Measurements from ENCODE around the gene TOX2. TPM values are rescaled to one million over a fixed set of nuclear protein-coding genes. Genes with fewer than 3 reads are reported as not detected.

TOX2 gene
- total RNA-seq, 1 donor from 2014 or later: 0.41 TPM

GRCh38 chr20:43915211-43916072 lies 790 bp downstream of the TOX2 start:
- DNase-seq (ENCODE audit: low spot score in 2 of 2) (peak; percentile 33 to 37), FAIRE-seq (no peak)

- FAIRE-seq: no peak
- peak in 1 of 2 donors; percentile 36 for DNase-seq (ENCODE audit: low spot score in 2 of 2)
These were observed 1.6 kb downstream of the TOX2 start for GRCh38 chr20:43916073-43916880.

- FAIRE-seq: no peak
- DNase-seq (ENCODE audit: low spot score in 2 of 2): no peak
These were observed 2.3 kb downstream of the TOX2 start for GRCh38 chr20:43916881-43917371.

- FAIRE-seq: no peak
- no peak for DNase-seq (ENCODE audit: low spot score in 2 of 2)
These were observed 2.7 kb downstream of the TOX2 start for GRCh38 chr20:43917380-43917779.

GRCh38 chr20:43919686-43920403 lies 5.2 kb downstream of the TOX2 start:
- FAIRE-seq (no peak), DNase-seq (ENCODE audit: low spot score in 2 of 2) (no peak)

GRCh38 chr20:43920797-43921196 lies 6.1 kb downstream of the TOX2 start:
- DNase-seq (ENCODE audit: low spot score in 2 of 2) (no peak), FAIRE-seq (no peak)

- FAIRE-seq: no peak
- no peak for DNase-seq (ENCODE audit: low spot score in 2 of 2)
These were observed 6.7 kb downstream of the TOX2 start for GRCh38 chr20:43921227-43921780.

- DNase-seq (ENCODE audit: low spot score in 2 of 2) (no peak), FAIRE-seq (no peak)
These were observed 8.0 kb downstream of the TOX2 start for GRCh38 chr20:43922614-43923013.

GRCh38 chr20:43923322-43923721 lies 8.7 kb downstream of the TOX2 start:
- FAIRE-seq (no peak), DNase-seq (ENCODE audit: low spot score in 2 of 2) (no peak)

GRCh38 chr20:43923917-43924316 lies 9.3 kb downstream of the TOX2 start:
- FAIRE-seq (no peak), DNase-seq (ENCODE audit: low spot score in 2 of 2) (no peak)

GRCh38 chr20:43925215-43925614 lies 10.6 kb downstream of the TOX2 start:
- DNase-seq (ENCODE audit: low spot score in 2 of 2) (no peak), FAIRE-seq (no peak)

GRCh38 chr20:43925801-43926200 lies 11.1 kb downstream of the TOX2 start:
- DNase-seq (ENCODE audit: low spot score in 2 of 2): no peak
- FAIRE-seq: no peak

GRCh38 chr20:43926287-43927050 lies 11.8 kb downstream of the TOX2 start:
- FAIRE-seq (no peak), DNase-seq (ENCODE audit: low spot score in 2 of 2) (peak in 1 of 2 donors; percentile 28)

- no peak for FAIRE-seq
- no peak for DNase-seq (ENCODE audit: low spot score in 2 of 2)
These were observed 17.3 kb downstream of the TOX2 start for GRCh38 chr20:43931976-43932375.

- DNase-seq (ENCODE audit: low spot score in 2 of 2) (no peak), FAIRE-seq (no peak)
These were observed 20.2 kb downstream of the TOX2 start for GRCh38 chr20:43934833-43935232.

- no peak for FAIRE-seq
These were observed 21.6 kb downstream of the TOX2 start for GRCh38 chr20:43936104-43936770.

GRCh38 chr20:43936805-43937204 lies 22.2 kb downstream of the TOX2 start:
- no peak for FAIRE-seq

More at GRCh38 chr20:43936104-43936770, 21.6 kb downstream of the TOX2 start:
- no peak for DNase-seq (ENCODE audit: low spot score in 2 of 2)

GRCh38 chr20:43937591-43937990 lies 22.9 kb downstream of the TOX2 start:
- FAIRE-seq (no peak), DNase-seq (ENCODE audit: low spot score in 2 of 2) (no peak)

More at GRCh38 chr20:43936805-43937204, 22.2 kb downstream of the TOX2 start:
- DNase-seq (ENCODE audit: low spot score in 2 of 2): no peak

Data from frontal cortex (tissue), 4 donors.